ENCODE results near the gene ESAM. TPM values are rescaled to one million over a fixed set of nuclear protein-coding genes. Genes with fewer than 3 reads are reported as not detected.

The ESAM gene
- total and polyA plus RNA-seq, 10 of the 15 experiments (the other 5 are each of a cell fraction or from before 2014, with no cell fraction given), result 2.7 to 43.6 (median 19.5) TPM

DNA sequence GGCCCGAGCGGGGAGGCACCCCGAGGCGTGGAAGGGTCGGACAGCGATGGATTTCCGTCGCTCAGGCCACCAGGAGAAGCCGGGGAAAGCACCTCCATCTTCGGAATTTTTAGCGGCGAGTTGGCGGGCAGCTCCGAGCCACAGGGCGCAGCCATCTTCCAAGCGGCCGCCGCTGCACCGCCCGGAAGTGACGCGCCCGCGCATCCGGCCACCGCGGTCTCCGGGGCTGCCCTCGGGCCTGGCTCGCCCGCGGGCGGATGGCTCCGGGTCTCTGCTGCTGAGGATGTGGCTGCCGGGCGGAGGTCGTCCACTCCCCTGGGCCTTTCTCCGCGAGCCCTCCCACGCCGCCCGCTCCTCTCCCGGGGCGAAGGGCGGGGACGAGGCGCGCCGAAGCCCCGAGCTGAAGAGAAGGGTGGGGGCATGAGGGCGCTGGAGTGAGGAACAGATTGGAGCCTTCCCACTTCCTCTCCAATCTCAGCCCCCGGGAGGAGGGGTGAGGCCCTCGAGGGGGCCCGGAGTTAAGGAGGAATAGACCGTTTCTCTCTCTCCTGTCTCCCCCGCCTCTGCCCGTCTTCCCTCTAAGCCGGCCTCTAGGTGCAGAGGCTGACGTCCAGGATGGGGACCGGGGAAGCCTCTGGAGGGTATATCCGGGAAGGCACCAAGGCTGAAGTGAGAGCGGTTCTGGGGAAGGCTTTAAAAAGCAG is 38.3 kb upstream of the ESAM start, which contains the start of gene MSANTD2 (continued):
- TF ChIP-seq, protein P1, sequence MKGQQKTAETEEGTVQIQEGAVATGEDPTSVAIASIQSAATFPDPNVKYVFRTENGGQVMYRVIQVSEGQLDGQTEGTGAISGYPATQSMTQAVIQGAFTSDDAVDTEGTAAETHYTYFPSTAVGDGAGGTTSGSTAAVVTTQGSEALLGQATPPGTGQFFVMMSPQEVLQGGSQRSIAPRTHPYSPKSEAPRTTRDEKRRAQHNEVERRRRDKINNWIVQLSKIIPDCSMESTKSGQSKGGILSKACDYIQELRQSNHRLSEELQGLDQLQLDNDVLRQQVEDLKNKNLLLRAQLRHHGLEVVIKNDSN (IDR thresholded peaks at IDR 0.05; ENCODE audit: borderline replicate concordance, extremely low read length, insufficient read depth, low read depth, low read length), result no peak
- TF ChIP-seq, protein P2, sequence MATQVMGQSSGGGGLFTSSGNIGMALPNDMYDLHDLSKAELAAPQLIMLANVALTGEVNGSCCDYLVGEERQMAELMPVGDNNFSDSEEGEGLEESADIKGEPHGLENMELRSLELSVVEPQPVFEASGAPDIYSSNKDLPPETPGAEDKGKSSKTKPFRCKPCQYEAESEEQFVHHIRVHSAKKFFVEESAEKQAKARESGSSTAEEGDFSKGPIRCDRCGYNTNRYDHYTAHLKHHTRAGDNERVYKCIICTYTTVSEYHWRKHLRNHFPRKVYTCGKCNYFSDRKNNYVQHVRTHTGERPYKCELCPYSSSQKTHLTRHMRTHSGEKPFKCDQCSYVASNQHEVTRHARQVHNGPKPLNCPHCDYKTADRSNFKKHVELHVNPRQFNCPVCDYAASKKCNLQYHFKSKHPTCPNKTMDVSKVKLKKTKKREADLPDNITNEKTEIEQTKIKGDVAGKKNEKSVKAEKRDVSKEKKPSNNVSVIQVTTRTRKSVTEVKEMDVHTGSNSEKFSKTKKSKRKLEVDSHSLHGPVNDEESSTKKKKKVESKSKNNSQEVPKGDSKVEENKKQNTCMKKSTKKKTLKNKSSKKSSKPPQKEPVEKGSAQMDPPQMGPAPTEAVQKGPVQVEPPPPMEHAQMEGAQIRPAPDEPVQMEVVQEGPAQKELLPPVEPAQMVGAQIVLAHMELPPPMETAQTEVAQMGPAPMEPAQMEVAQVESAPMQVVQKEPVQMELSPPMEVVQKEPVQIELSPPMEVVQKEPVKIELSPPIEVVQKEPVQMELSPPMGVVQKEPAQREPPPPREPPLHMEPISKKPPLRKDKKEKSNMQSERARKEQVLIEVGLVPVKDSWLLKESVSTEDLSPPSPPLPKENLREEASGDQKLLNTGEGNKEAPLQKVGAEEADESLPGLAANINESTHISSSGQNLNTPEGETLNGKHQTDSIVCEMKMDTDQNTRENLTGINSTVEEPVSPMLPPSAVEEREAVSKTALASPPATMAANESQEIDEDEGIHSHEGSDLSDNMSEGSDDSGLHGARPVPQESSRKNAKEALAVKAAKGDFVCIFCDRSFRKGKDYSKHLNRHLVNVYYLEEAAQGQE (IDR thresholded peaks at IDR 0.05; ENCODE audit: low read depth, low read length), result no peak
- TF ChIP-seq HDAC2 (IDR thresholded peaks at IDR 0.05) (no peak), KDM1A (IDR thresholded peaks at IDR 0.05; ENCODE audit: borderline replicate concordance) (no peak), CBFB (IDR thresholded peaks at IDR 0.05; ENCODE audit: low read depth) (no peak), FOXM1 (IDR thresholded peaks at IDR 0.05; ENCODE audit: low read depth, low read length) (no peak), BCL11A (IDR thresholded peaks at IDR 0.05; ENCODE audit: low read depth, low read length) (no peak), NRF1 (conservative IDR thresholded peaks at IDR 0.05; ENCODE audit: low read depth, low read length) (no peak), SMAD5 (IDR thresholded peaks at IDR 0.05; ENCODE audit: low read depth) (peak; percentile 84), PAX8 (IDR thresholded peaks at IDR 0.05) (no peak), SREBF2 (IDR thresholded peaks at IDR 0.05; ENCODE audit: low read length) (no peak), SUPT20H (IDR thresholded peaks at IDR 0.05; ENCODE audit: borderline replicate concordance, control insufficient read depth, low read depth, low read length) (no peak), POLR2AphosphoS2 (IDR thresholded peaks at IDR 0.05; ENCODE audit: low read depth, low read length) (peak; percentile 61; the same call in 1 of the 2 replicates), ASH2L (IDR thresholded peaks at IDR 0.05; ENCODE audit: borderline replicate concordance, low read depth) (peak; percentile 98), PML (IDR thresholded peaks at IDR 0.05; ENCODE audit: low read length) (peak; percentile 89), EGR1 (IDR thresholded peaks at IDR 0.05; ENCODE audit: borderline replicate concordance in 1 of 2, low read depth in 2 of 2, low read length in 2 of 2) (peak in 1 of 2 experiments; percentile 35; a peak in 1 of 3 replicates), POU2F2 (IDR thresholded peaks at IDR 0.05; ENCODE audit: borderline replicate concordance, low read depth, low read length) (peak; percentile 86; the same call in 2 of the 3 replicates), CEBPB (IDR thresholded peaks at IDR 0.05; ENCODE audit: borderline replicate concordance in 1 of 2, low read depth in 2 of 2, low read length in 2 of 2) (no peak), CREB1 (IDR thresholded peaks at IDR 0.05; ENCODE audit: low read depth) (peak; percentile 84; the same call in 1 of the 2 replicates), ZNF207 (IDR thresholded peaks at IDR 0.05; ENCODE audit: borderline replicate concordance) (peak; percentile 91), TCF3 (IDR thresholded peaks at IDR 0.05; ENCODE audit: borderline replicate concordance, insufficient read depth, low read depth, low read length) (peak; percentile 49; the same call in 1 of the 2 replicates)
- TF ChIP-seq, protein P3, sequence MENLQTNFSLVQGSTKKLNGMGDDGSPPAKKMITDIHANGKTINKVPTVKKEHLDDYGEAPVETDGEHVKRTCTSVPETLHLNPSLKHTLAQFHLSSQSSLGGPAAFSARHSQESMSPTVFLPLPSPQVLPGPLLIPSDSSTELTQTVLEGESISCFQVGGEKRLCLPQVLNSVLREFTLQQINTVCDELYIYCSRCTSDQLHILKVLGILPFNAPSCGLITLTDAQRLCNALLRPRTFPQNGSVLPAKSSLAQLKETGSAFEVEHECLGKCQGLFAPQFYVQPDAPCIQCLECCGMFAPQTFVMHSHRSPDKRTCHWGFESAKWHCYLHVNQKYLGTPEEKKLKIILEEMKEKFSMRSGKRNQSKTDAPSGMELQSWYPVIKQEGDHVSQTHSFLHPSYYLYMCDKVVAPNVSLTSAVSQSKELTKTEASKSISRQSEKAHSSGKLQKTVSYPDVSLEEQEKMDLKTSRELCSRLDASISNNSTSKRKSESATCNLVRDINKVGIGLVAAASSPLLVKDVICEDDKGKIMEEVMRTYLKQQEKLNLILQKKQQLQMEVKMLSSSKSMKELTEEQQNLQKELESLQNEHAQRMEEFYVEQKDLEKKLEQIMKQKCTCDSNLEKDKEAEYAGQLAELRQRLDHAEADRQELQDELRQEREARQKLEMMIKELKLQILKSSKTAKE (IDR thresholded peaks at IDR 0.05; ENCODE audit: low read depth, poor library complexity, severe bottlenecking), result no peak
- TF ChIP-seq, protein P4, sequence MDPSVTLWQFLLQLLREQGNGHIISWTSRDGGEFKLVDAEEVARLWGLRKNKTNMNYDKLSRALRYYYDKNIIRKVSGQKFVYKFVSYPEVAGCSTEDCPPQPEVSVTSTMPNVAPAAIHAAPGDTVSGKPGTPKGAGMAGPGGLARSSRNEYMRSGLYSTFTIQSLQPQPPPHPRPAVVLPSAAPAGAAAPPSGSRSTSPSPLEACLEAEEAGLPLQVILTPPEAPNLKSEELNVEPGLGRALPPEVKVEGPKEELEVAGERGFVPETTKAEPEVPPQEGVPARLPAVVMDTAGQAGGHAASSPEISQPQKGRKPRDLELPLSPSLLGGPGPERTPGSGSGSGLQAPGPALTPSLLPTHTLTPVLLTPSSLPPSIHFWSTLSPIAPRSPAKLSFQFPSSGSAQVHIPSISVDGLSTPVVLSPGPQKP (IDR thresholded peaks at IDR 0.05; ENCODE audit: low read depth, low read length), result peak; percentile 80

All from GM12878 (cell line).